HEK293 (cell line): ENCODE results near the gene ADAM33.

ENCODE experiments used
- CTCF ChIA-PET: fragments of 350-600 bp; formaldehyde crosslinking; extraction: SDS; loops from one replicate; lab custom pipeline; 2021; ENCODE audit warnings: antibody characterized with exemption; lab: Yijun Ruan, JAX
- POLR2A ChIA-PET: fragments of 300-600 bp; formaldehyde crosslinking; extraction: SDS; loops from one replicate; lab custom pipeline; 2020; ENCODE audit warnings: antibody characterized with exemption, inconsistent platforms; lab: Yijun Ruan, JAX
- H3K27ac ChIP-seq: fragments of 200-500 bp; sonication (Bioruptor generic); 2 replicates; pipeline ENCODE4 v1.5.1; 2014; ENCODE audit warnings: low read depth, low read length, control low read depth, inconsistent platforms; ENCODE audit errors: extremely low read depth
- H3K36me3 ChIP-seq, 2 experiments: fragments of 200-500 bp in 1 of 2; sonication (Bioruptor generic) in 1 of 2; 1 replicate in 1 of 2; 2 replicates in 1 of 2; pipeline ENCODE4 v1.5.1; 2014 to 2017; ENCODE audit warnings: inconsistent platforms in 2 of 2, low read length in 2 of 2; ENCODE audit not compliant: control insufficient read depth in 2 of 2, insufficient read depth in 1 of 2
- H3K4me1 ChIP-seq: fragments of 200-500 bp; sonication (Bioruptor generic); 2 replicates; pipeline ENCODE4 v1.5.1; 2014; ENCODE audit warnings: mild to moderate bottlenecking, low read length, inconsistent platforms; ENCODE audit not compliant: control insufficient read depth, insufficient read depth
- H3K4me3 ChIP-seq: 2 replicates; pipeline ENCODE4 v1.5.1; 2011; ENCODE audit warnings: low read depth, mild to moderate bottlenecking, control low read depth, low read length, moderate library complexity
- H3K9me3 ChIP-seq: fragments of 200-500 bp; sonication (Bioruptor generic); 2 replicates; pipeline ENCODE4 v1.5.1; 2014; ENCODE audit warnings: low read depth, low read length, inconsistent platforms; ENCODE audit not compliant: control insufficient read depth, insufficient read depth
- HOXC10 ChIP-seq: sonication (generic); formaldehyde crosslinking; IDR thresholded peaks from 2 replicates; pipeline ENCODE4 v1.8.1; 2023; ENCODE audit warnings: mild to moderate bottlenecking, missing genetic modification reagents
- MZF1 ChIP-seq: fragments of 450-650 bp; formaldehyde crosslinking; IDR thresholded peaks from 2 replicates; pipeline ENCODE4 v1.5.1; 2017; ENCODE audit warnings: missing biosample characterization, missing genetic modification characterization, borderline replicate concordance
- OSR2 ChIP-seq: fragments of 450-650 bp; formaldehyde crosslinking; IDR thresholded peaks from 2 replicates; pipeline ENCODE4 v1.5.1; 2016; ENCODE audit warnings: missing biosample characterization, missing genetic modification characterization
- RBAK ChIP-seq: fragments of 450-650 bp; formaldehyde crosslinking; IDR thresholded peaks from 2 replicates; pipeline ENCODE4 v1.5.1; 2016; ENCODE audit warnings: missing biosample characterization, missing genetic modification characterization
- SP2 ChIP-seq: fragments of 450-650 bp; formaldehyde crosslinking; IDR thresholded peaks from 2 replicates; pipeline ENCODE4 v1.5.1; 2016; ENCODE audit warnings: missing biosample characterization, missing genetic modification characterization
- ZBTB8A ChIP-seq: fragments of 450-650 bp; formaldehyde crosslinking; IDR thresholded peaks from 2 replicates; pipeline ENCODE4 v1.5.1; 2016; ENCODE audit warnings: missing biosample characterization, missing genetic modification characterization
- ZFP69B ChIP-seq: fragments of 450-650 bp; formaldehyde crosslinking; IDR thresholded peaks from 2 replicates; pipeline ENCODE4 v1.5.1; 2016; ENCODE audit warnings: missing biosample characterization, missing genetic modification characterization
- ZNF324 ChIP-seq: fragments of 450-650 bp; formaldehyde crosslinking; IDR thresholded peaks from 2 replicates; pipeline ENCODE4 v1.5.1; 2016; ENCODE audit warnings: missing biosample characterization, missing genetic modification characterization
- ZNF37A ChIP-seq: fragments of 450-650 bp; IDR thresholded peaks from 2 replicates; pipeline ENCODE4 v1.5.1; 2018; ENCODE audit warnings: missing biosample characterization, missing genetic modification characterization
- ZNF391 ChIP-seq: fragments of 450-650 bp; formaldehyde crosslinking; IDR thresholded peaks from 2 replicates; pipeline ENCODE4 v1.5.1; 2016; ENCODE audit warnings: low read depth, missing biosample characterization, missing genetic modification characterization, borderline replicate concordance
- ZNF423 ChIP-seq: fragments of 450-650 bp; formaldehyde crosslinking; IDR thresholded peaks from 2 replicates; pipeline ENCODE4 v1.5.1; 2016; ENCODE audit warnings: missing biosample characterization, missing genetic modification characterization
- ZNF558 ChIP-seq: fragments of 450-650 bp; formaldehyde crosslinking; IDR thresholded peaks from 2 replicates; pipeline ENCODE4 v1.5.1; 2016; ENCODE audit warnings: missing biosample characterization, missing genetic modification characterization
- ZNF791 ChIP-seq: fragments of 450-650 bp; formaldehyde crosslinking; IDR thresholded peaks from 2 replicates; pipeline ENCODE4 v1.5.1; 2016; ENCODE audit warnings: missing biosample characterization, missing genetic modification characterization
- TF ChIP-seq, protein P1 (sequence below): fragments of 450-650 bp; formaldehyde crosslinking; IDR thresholded peaks from 2 replicates; pipeline ENCODE4 v1.5.1; 2016; ENCODE audit warnings: missing biosample characterization, missing genetic modification characterization, low read depth
- TF ChIP-seq, protein P2 (sequence below): fragments of 450-650 bp; formaldehyde crosslinking; IDR thresholded peaks from 2 replicates; pipeline ENCODE4; 2016; ENCODE audit warnings: missing biosample characterization, missing genetic modification characterization
- TF ChIP-seq, protein P3 (sequence below): sonication (generic); formaldehyde crosslinking; IDR thresholded peaks from 2 replicates; pipeline ENCODE4 v1.8.1; 2022; ENCODE audit warnings: mild to moderate bottlenecking, moderate library complexity, missing genetic modification reagents
- TF ChIP-seq, protein P4 (sequence below): fragments of 450-650 bp; formaldehyde crosslinking; IDR thresholded peaks from 2 replicates; pipeline ENCODE4 v1.5.1; 2016; ENCODE audit warnings: missing biosample characterization, missing genetic modification characterization
- TF ChIP-seq, protein P5 (sequence below): fragments of 450-650 bp; formaldehyde crosslinking; IDR thresholded peaks from 2 replicates; pipeline ENCODE4 v1.5.1; 2016; ENCODE audit warnings: missing biosample characterization, missing genetic modification characterization
- TF ChIP-seq, protein P6 (sequence below): fragments of 450-650 bp; formaldehyde crosslinking; IDR thresholded peaks from 2 replicates; pipeline ENCODE4 v1.5.1; 2017; ENCODE audit warnings: missing biosample characterization, missing genetic modification characterization

Gene ADAM33

DNA sequence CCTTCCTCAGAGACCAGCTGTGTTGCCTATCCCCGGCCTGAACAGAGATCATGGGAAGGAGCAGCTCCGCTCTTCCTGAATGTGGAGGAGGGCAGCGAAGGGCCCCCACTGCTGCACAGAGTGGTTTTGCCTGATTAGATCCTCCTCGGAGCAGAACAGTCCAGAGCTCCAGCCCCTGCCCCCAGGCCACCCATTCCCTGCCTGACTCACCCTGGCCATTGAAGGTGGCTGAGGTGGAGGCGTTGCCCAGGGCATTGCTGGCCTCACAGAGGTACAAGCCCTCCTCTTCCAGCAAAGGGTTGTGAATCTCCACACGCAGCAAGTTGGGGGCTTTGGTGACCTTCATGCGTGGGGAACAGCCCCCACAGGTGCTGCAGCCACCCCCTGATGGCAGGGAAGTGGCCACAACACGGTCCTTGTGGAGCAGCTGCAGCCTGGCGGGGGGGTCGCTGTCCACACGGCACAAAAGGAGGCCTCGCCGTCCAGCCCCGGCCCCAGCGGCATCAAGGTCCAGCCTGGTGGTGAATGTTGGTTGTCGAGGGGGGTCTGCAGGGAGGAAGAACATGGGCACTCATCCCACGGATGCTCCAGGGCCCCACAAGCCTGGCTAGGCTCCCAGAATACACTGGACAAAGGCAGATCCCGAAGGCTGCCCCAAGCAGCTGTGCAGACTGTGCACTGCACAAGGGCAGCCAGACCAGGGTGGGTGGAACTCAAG lies 15.9 kb upstream of the ADAM33 start (continued):
- TF ChIP-seq, protein P1, sequence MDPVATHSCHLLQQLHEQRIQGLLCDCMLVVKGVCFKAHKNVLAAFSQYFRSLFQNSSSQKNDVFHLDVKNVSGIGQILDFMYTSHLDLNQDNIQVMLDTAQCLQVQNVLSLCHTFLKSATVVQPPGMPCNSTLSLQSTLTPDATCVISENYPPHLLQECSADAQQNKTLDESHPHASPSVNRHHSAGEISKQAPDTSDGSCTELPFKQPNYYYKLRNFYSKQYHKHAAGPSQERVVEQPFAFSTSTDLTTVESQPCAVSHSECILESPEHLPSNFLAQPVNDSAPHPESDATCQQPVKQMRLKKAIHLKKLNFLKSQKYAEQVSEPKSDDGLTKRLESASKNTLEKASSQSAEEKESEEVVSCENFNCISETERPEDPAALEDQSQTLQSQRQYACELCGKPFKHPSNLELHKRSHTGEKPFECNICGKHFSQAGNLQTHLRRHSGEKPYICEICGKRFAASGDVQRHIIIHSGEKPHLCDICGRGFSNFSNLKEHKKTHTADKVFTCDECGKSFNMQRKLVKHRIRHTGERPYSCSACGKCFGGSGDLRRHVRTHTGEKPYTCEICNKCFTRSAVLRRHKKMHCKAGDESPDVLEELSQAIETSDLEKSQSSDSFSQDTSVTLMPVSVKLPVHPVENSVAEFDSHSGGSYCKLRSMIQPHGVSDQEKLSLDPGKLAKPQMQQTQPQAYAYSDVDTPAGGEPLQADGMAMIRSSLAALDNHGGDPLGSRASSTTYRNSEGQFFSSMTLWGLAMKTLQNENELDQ (tag by site-specific recombination): no peak
- no peak for TF ChIP-seq ZNF324 (tag by site-specific recombination)
- no peak for TF ChIP-seq ZBTB8A
- TF ChIP-seq OSR2 (tag by site-specific recombination): no peak
- TF ChIP-seq HOXC10 (CRISPR knock-in tag): no peak
- TF ChIP-seq MZF1: no peak
- TF ChIP-seq ZNF391 (tag by site-specific recombination): no peak
- TF ChIP-seq, protein P2, sequence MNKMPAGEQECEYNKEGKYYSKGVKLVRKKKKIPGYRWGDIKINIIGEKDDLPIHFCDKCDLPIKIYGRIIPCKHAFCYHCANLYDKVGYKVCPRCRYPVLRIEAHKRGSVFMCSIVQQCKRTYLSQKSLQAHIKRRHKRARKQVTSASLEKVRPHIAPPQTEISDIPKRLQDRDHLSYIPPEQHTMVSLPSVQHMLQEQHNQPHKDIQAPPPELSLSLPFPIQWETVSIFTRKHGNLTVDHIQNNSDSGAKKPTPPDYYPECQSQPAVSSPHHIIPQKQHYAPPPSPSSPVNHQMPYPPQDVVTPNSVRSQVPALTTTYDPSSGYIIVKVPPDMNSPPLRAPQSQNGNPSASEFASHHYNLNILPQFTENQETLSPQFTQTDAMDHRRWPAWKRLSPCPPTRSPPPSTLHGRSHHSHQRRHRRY (tag by site-specific recombination): no peak
- TF ChIP-seq, protein P3, sequence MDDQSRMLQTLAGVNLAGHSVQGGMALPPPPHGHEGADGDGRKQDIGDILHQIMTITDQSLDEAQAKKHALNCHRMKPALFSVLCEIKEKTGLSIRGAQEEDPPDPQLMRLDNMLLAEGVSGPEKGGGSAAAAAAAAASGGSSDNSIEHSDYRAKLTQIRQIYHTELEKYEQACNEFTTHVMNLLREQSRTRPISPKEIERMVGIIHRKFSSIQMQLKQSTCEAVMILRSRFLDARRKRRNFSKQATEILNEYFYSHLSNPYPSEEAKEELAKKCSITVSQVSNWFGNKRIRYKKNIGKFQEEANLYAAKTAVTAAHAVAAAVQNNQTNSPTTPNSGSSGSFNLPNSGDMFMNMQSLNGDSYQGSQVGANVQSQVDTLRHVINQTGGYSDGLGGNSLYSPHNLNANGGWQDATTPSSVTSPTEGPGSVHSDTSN (CRISPR knock-in tag): no peak
- no peak for TF ChIP-seq ZNF37A (tag by site-specific recombination)
- no peak for TF ChIP-seq ZNF423 (tag by site-specific recombination)
- no peak for TF ChIP-seq SP2

DNA sequence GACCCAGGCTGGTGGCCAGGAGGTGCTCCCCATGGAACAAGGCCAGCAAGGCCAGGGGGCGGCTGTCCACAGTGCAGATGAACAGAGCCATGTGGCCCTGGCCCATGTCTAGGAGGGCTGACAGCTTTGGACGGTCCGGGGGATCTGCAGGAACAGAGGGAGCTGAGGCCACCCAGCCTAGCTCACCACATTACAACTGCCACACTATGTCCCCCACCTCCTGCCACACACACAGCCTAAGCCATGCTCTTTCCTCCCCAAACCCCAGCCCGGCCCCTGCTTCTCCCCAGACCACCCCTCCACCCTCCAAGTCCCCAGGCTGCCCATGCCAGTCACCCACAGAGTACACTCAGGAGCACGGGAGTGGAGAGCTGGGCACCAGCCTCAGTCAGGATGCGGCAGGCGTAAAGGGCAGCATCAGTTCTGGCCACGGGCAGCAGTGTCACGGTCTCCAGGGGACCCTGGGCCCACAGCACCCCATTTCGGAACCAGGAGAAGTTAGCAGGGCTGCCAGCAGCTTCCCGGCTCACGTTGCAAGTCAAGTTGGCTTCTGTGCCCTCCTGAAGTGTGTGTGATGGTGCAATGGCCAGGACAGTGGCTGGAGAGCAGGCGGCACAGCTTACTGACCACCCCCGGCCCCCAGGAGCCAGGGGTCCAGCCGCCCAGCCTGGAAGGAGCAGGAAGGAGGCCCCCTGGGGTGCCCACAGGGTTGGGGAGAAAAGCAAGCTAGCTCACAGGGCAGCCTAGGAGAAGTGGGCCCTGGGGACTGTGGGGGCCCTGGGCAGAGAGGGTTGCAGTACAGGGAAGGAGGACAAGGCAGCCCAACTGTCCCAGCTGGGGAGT lies 15.2 kb upstream of the ADAM33 start:
- CTCF ChIA-PET: interaction anchor here (0.7 to 4.3 kb wide), 16 partner anchors 9 to 1385 kb away, joined by 3 to 28 read pairs (median 4); partner anchors contain the start of genes ADAM33 and ADISSP
- Histone ChIP-seq H3K4me3 (no peak overlapping the region), H3K4me1 (no peaks in the 10 kb centered on the region), H3K27ac (no peak overlapping the region), H3K36me3 (no peaks in the 10 kb centered on the region), H3K9me3 (no peaks in the 10 kb centered on the region)
- POLR2A ChIA-PET: interaction anchor here (0.5 to 0.6 kb wide), 3 partner anchors 11 to 312 kb away, joined by 3 to 4 read pairs (median 3); no protein-coding TSS in a partner anchor
- TF ChIP-seq ZNF791: no peak
- TF ChIP-seq RBAK (tag by site-specific recombination): no peak
- TF ChIP-seq ZFP69B (tag by site-specific recombination): no peak
- TF ChIP-seq, protein P4, sequence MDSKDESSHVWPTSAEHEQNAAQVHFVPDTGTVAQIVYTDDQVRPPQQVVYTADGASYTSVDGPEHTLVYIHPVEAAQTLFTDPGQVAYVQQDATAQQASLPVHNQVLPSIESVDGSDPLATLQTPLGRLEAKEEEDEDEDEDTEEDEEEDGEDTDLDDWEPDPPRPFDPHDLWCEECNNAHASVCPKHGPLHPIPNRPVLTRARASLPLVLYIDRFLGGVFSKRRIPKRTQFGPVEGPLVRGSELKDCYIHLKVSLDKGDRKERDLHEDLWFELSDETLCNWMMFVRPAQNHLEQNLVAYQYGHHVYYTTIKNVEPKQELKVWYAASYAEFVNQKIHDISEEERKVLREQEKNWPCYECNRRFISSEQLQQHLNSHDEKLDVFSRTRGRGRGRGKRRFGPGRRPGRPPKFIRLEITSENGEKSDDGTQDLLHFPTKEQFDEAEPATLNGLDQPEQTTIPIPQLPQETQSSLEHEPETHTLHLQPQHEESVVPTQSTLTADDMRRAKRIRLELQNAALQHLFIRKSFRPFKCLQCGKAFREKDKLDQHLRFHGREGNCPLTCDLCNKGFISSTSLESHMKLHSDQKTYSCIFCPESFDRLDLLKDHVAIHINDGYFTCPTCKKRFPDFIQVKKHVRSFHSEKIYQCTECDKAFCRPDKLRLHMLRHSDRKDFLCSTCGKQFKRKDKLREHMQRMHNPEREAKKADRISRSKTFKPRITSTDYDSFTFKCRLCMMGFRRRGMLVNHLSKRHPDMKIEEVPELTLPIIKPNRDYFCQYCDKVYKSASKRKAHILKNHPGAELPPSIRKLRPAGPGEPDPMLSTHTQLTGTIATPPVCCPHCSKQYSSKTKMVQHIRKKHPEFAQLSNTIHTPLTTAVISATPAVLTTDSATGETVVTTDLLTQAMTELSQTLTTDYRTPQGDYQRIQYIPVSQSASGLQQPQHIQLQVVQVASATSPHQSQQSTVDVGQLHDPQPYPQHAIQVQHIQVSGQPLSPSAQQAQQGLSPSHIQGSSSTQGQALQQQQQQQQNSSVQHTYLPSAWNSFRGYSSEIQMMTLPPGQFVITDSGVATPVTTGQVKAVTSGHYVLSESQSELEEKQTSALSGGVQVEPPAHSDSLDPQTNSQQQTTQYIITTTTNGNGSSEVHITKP (tag by site-specific recombination): no peak
- TF ChIP-seq, protein P5, sequence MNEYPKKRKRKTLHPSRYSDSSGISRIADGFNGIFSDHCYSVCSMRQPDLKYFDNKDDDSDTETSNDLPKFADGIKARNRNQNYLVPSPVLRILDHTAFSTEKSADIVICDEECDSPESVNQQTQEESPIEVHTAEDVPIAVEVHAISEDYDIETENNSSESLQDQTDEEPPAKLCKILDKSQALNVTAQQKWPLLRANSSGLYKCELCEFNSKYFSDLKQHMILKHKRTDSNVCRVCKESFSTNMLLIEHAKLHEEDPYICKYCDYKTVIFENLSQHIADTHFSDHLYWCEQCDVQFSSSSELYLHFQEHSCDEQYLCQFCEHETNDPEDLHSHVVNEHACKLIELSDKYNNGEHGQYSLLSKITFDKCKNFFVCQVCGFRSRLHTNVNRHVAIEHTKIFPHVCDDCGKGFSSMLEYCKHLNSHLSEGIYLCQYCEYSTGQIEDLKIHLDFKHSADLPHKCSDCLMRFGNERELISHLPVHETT (tag by site-specific recombination): no peak
- TF ChIP-seq, protein P6, sequence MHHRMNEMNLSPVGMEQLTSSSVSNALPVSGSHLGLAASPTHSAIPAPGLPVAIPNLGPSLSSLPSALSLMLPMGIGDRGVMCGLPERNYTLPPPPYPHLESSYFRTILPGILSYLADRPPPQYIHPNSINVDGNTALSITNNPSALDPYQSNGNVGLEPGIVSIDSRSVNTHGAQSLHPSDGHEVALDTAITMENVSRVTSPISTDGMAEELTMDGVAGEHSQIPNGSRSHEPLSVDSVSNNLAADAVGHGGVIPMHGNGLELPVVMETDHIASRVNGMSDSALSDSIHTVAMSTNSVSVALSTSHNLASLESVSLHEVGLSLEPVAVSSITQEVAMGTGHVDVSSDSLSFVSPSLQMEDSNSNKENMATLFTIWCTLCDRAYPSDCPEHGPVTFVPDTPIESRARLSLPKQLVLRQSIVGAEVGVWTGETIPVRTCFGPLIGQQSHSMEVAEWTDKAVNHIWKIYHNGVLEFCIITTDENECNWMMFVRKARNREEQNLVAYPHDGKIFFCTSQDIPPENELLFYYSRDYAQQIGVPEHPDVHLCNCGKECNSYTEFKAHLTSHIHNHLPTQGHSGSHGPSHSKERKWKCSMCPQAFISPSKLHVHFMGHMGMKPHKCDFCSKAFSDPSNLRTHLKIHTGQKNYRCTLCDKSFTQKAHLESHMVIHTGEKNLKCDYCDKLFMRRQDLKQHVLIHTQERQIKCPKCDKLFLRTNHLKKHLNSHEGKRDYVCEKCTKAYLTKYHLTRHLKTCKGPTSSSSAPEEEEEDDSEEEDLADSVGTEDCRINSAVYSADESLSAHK (tag by site-specific recombination): no peak
- no peak for TF ChIP-seq ZNF324 (tag by site-specific recombination)
- TF ChIP-seq ZNF558 (tag by site-specific recombination): no peak
